Measurements from ENCODE around the gene LATS1. TPM values are rescaled to one million over a fixed set of nuclear protein-coding genes. Genes with fewer than 3 reads are reported as not detected.
"Not testable (repeated sequence)": the region's sequence is repeated elsewhere in the genome, so short reads cannot be mapped to it uniquely, and the experiment has no call there.

The LATS1 gene
- total RNA-seq, 1 experiment from 2014 or later: 39.6 TPM

GRCh38 chr6:149754548-149754947, 36.6 kb upstream of the LATS1 start:
- DNase-seq (ENCODE audit: low spot score): no peak
- no peak overlapping the region for H3K27ac ChIP-seq (ENCODE audit: low read depth, low read length, poor library complexity, severe bottlenecking)
- BruUV-seq (replicated peaks): no TSS peak
- no peaks in the 10 kb centered on the region for H3K9me3 ChIP-seq (ENCODE audit: low read depth, low read length, poor library complexity, severe bottlenecking)
- H3K4me3 ChIP-seq (ENCODE audit: low read depth, low read length, poor library complexity, severe bottlenecking): no peak overlapping the region
- H3K27me3 ChIP-seq (replicated peaks; ENCODE audit: insufficient read depth, low read depth, low read length, poor library complexity): no peaks in the 10 kb centered on the region
- CTCF ChIA-PET: no interaction called here
- no peaks in the 10 kb centered on the region for H3K36me3 ChIP-seq (ENCODE audit: insufficient read depth, low read length, poor library complexity, severe bottlenecking)
- intact Hi-C loops (cut with micrococcal nuclease; ENCODE audit: unreplicated experiment): no loop called here
- TF ChIP-seq EZH2 (IDR thresholded peaks at IDR 0.05; ENCODE audit: borderline replicate concordance, low read depth, low read length, poor library complexity, severe bottlenecking) (no peak), CTCF (conservative IDR thresholded peaks at IDR 0.05; ENCODE audit: low read depth, low read length) (no peak)
- POLR2A ChIA-PET (ENCODE audit: low non-redundant PET): no interaction called here
- H3K4me1 ChIP-seq (ENCODE audit: insufficient read depth, low read length, poor library complexity, severe bottlenecking): peaks cover 5% of the 10 kb centered on the region

- H3K4me1 ChIP-seq (ENCODE audit: insufficient read depth, low read length, poor library complexity, severe bottlenecking); POLR2A ChIA-PET (ENCODE audit: low non-redundant PET); H3K36me3 ChIP-seq (ENCODE audit: insufficient read depth, low read length, poor library complexity, severe bottlenecking); H3K27ac ChIP-seq (ENCODE audit: low read depth, low read length, poor library complexity, severe bottlenecking); H3K9me3 ChIP-seq (ENCODE audit: low read depth, low read length, poor library complexity, severe bottlenecking); H3K27me3 ChIP-seq (replicated peaks; ENCODE audit: insufficient read depth, low read depth, low read length, poor library complexity); CTCF ChIA-PET; H3K4me3 ChIP-seq (ENCODE audit: low read depth, low read length, poor library complexity, severe bottlenecking); DNase-seq (ENCODE audit: low spot score); intact Hi-C loops (cut with micrococcal nuclease; ENCODE audit: unreplicated experiment); BruUV-seq (replicated peaks): not testable (repeated sequence)
These were observed 35.4 kb upstream of the LATS1 start for GRCh38 chr6:149753374-149753637.

- ChIA-PET CTCF (no interaction called here), POLR2A (ENCODE audit: low non-redundant PET) (no interaction called here)
- Histone ChIP-seq H3K4me3 (ENCODE audit: low read depth, low read length, poor library complexity, severe bottlenecking) (no peak overlapping the region), H3K4me1 (ENCODE audit: insufficient read depth, low read length, poor library complexity, severe bottlenecking) (peaks cover 5% of the 10 kb centered on the region), H3K36me3 (ENCODE audit: insufficient read depth, low read length, poor library complexity, severe bottlenecking) (no peaks in the 10 kb centered on the region), H3K27me3 (replicated peaks; ENCODE audit: insufficient read depth, low read depth, low read length, poor library complexity) (no peaks in the 10 kb centered on the region), H3K9me3 (ENCODE audit: low read depth, low read length, poor library complexity, severe bottlenecking) (no peaks in the 10 kb centered on the region), H3K27ac (ENCODE audit: low read depth, low read length, poor library complexity, severe bottlenecking) (no peak overlapping the region)
- intact Hi-C loops (cut with micrococcal nuclease; ENCODE audit: unreplicated experiment): no loop called here
- no peak for DNase-seq (ENCODE audit: low spot score)
- TF ChIP-seq CTCF (conservative IDR thresholded peaks at IDR 0.05; ENCODE audit: low read depth, low read length) (no peak), EZH2 (IDR thresholded peaks at IDR 0.05; ENCODE audit: borderline replicate concordance, low read depth, low read length, poor library complexity, severe bottlenecking) (no peak)
- no TSS peak for BruUV-seq (replicated peaks)
These were observed 34.9 kb upstream of the LATS1 start for GRCh38 chr6:149752600-149753373.

GRCh38 chr6:149751920-149752319, 34.0 kb upstream of the LATS1 start:
- H3K9me3 ChIP-seq (ENCODE audit: low read depth, low read length, poor library complexity, severe bottlenecking); intact Hi-C loops (cut with micrococcal nuclease; ENCODE audit: unreplicated experiment); H3K4me3 ChIP-seq (ENCODE audit: low read depth, low read length, poor library complexity, severe bottlenecking); H3K36me3 ChIP-seq (ENCODE audit: insufficient read depth, low read length, poor library complexity, severe bottlenecking); H3K27ac ChIP-seq (ENCODE audit: low read depth, low read length, poor library complexity, severe bottlenecking); CTCF ChIA-PET; H3K27me3 ChIP-seq (replicated peaks; ENCODE audit: insufficient read depth, low read depth, low read length, poor library complexity); DNase-seq (ENCODE audit: low spot score); POLR2A ChIA-PET (ENCODE audit: low non-redundant PET); H3K4me1 ChIP-seq (ENCODE audit: insufficient read depth, low read length, poor library complexity, severe bottlenecking): not testable (repeated sequence)
- BruUV-seq (replicated peaks): TSS peak; percentile 15

Measured in A673 (cell line).